HG03135 (cell line): ENCODE results near the gene SPATA31A5.
"Not testable (repeated sequence)": the region's sequence is repeated elsewhere in the genome, so short reads cannot be mapped to it uniquely, and the experiment has no call there.

Source experiments
- ATAC-seq: cut with Tn5 transposase; IDR thresholded peaks from one replicate; pipeline ENCODE4 v1.9.1; 2021; ENCODE audit warnings: mild to moderate bottlenecking, moderate library complexity; ENCODE audit not compliant: unreplicated experiment

The SPATA31A5 gene

GRCh38 chr9:60914107-60914506 lies at the start of gene SPATA31A5:
Gene SPATA31A5 (plus strand): TSS chr9:60914407. CDS start chr9:60914436, 29 bp downstream.
- not testable (repeated sequence) for ATAC-seq

- not testable (repeated sequence) for ATAC-seq
Observed at GRCh38 chr9:60962990-60963350, 48.8 kb downstream of the SPATA31A5 start.

GRCh38 chr9:60966382-60966781 lies 52.2 kb downstream of the SPATA31A5 start:
- ATAC-seq, result not testable (repeated sequence)
